GM18868 (cell line): ENCODE measurements around the gene MOB3B.
"Not testable (repeated sequence)": the region's sequence is repeated elsewhere in the genome, so short reads cannot be mapped to it uniquely, and the experiment has no call there.

ENCODE experiments used
- ATAC-seq: cut with Tn5 transposase; IDR thresholded peaks from one replicate; pipeline ENCODE4 v1.9.1; 2021; ENCODE audit warnings: mild to moderate bottlenecking, moderate library complexity; ENCODE audit not compliant: unreplicated experiment

Gene MOB3B

GRCh38 chr9:27519466-27520465, 9.8 kb downstream of the MOB3B start:
- ATAC-seq, result no peak

GRCh38 chr9:27518809-27519208, 10.8 kb downstream of the MOB3B start:
- ATAC-seq, result peak; percentile 86

GRCh38 chr9:27518006-27518405, 11.6 kb downstream of the MOB3B start:
- ATAC-seq, result no peak

- no peak for ATAC-seq
These were observed 15.1 kb downstream of the MOB3B start for GRCh38 chr9:27514551-27514950.

GRCh38 chr9:27511771-27512170, 17.8 kb downstream of the MOB3B start:
- no peak for ATAC-seq

- no peak for ATAC-seq
These were observed 18.8 kb downstream of the MOB3B start for GRCh38 chr9:27510780-27511179.

- ATAC-seq, result no peak
These were observed 22.6 kb downstream of the MOB3B start for GRCh38 chr9:27506981-27507380.

- ATAC-seq, result no peak
These were observed 23.9 kb downstream of the MOB3B start for GRCh38 chr9:27505744-27506161.

GRCh38 chr9:27504259-27504658, 25.4 kb downstream of the MOB3B start:
- peak; percentile 45 for ATAC-seq

GRCh38 chr9:27503623-27504022, 26.0 kb downstream of the MOB3B start:
- ATAC-seq, result no peak

GRCh38 chr9:27500902-27501301, 28.7 kb downstream of the MOB3B start:
- not testable (repeated sequence) for ATAC-seq

GRCh38 chr9:27499451-27499850, 30.2 kb downstream of the MOB3B start:
- ATAC-seq, result peak; percentile 57

- ATAC-seq, result no peak
These were observed 31.7 kb downstream of the MOB3B start for GRCh38 chr9:27497883-27498417.

- no peak for ATAC-seq
These were observed 33.5 kb downstream of the MOB3B start for GRCh38 chr9:27496135-27496504.

GRCh38 chr9:27495480-27496134, 34.0 kb downstream of the MOB3B start:
- ATAC-seq, result no peak

- ATAC-seq, result peak; percentile 56
These were observed 38.5 kb downstream of the MOB3B start for GRCh38 chr9:27491154-27491553.

GRCh38 chr9:27489087-27489876, 40.3 kb downstream of the MOB3B start:
- peak; percentile 74 for ATAC-seq

- ATAC-seq, result no peak
These were observed 41.7 kb downstream of the MOB3B start for GRCh38 chr9:27487927-27488326.

- ATAC-seq, result no peak
These were observed 42.4 kb downstream of the MOB3B start for GRCh38 chr9:27487128-27487640.

GRCh38 chr9:27485158-27485557, 44.5 kb downstream of the MOB3B start:
- ATAC-seq, result peak; percentile 74

GRCh38 chr9:27483576-27483975, 46.0 kb downstream of the MOB3B start:
- ATAC-seq, result peak; percentile 37
